HG03045 (cell line): ENCODE results near the gene LRCH1.

Experiments used
- ATAC-seq: cut with Tn5 transposase; IDR thresholded peaks from one replicate; pipeline ENCODE4 v1.9.1; 2021; ENCODE audit warnings: mild to moderate bottlenecking, moderate library complexity; ENCODE audit not compliant: unreplicated experiment

LRCH1 gene

DNA sequence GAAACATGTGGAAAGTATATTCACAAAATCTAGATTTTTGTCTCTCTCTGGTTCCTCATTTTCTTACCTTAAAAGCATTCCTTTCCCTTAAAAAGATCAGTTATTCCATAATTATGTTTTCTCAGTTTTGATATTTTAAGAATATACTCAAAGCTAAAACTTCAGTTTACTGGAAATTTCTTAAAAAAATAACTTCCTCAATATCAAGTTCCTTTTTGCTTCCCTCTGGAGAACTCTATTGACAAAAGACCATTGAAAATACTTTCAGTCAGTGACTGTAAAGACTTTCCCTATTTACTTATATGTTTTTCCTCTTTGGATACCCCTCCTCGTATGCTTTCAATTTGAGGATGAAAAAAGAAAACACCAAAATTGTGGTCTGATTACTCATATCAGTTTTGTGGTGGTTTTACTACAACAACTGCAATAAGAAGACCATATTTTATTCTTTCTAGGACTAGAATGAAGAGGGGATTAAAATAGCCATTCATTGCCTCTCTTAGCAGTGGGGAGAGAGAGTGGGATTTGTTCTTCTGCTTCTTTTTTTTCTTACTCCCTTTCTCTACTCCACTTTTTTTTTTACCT is 130.8 kb downstream of the LRCH1 start:
- no peak for ATAC-seq

- no peak for ATAC-seq
Measured at GRCh38 chr13:46684287-46685001, 131.5 kb downstream of the LRCH1 start.

GRCh38 chr13:46685006-46685730 is 132.2 kb downstream of the LRCH1 start:
- ATAC-seq: no peak

DNA sequence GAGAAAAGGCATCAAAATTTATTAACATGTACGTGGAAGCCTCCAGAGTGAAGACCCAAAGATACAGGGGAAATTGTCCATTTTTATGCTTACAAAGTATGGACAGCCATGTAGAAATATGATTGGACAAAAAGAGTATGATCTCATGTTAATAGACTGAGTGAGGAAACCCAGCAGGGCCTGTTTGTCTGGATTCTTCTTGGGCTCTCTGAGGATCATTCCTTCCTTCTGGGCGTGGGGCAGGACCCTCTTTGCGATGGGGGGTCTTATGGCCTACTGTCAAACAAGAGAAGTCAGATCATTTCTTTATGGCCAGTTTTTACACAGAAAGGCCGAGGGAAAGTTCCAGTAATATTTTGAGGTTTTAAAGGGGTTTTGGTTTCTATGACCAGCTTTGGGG is 133.2 kb downstream of the LRCH1 start:
- no peak for ATAC-seq

- ATAC-seq: no peak
Measured at GRCh38 chr13:46687810-46688209, 134.8 kb downstream of the LRCH1 start.

- ATAC-seq: no peak
Measured at GRCh38 chr13:46688306-46688705, 135.3 kb downstream of the LRCH1 start.

DNA sequence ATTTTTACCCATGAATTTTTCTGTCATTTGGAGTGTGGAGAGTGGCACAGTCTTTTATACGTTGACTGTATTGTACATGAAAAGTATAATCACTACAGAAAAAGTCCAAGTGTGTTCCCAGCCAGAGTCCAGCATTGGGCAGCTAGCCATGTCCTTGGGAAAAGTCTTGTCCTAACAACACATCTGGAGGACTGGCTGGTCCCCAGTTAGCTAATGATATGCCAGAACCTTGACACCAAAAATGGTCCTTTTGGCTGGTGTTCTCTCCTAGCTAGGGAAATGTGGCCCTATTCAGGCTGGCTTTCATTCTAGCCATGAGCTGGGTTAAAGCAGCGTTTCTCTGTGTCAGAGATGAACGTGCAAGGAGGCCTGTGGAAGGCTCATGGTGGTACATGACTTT is 145.0 kb downstream of the LRCH1 start:
- ATAC-seq: no peak

GRCh38 chr13:46698910-46699460 is 146.0 kb downstream of the LRCH1 start:
- ATAC-seq: no peak

- no peak for ATAC-seq
Measured at GRCh38 chr13:46712524-46712923, 159.6 kb downstream of the LRCH1 start.

DNA sequence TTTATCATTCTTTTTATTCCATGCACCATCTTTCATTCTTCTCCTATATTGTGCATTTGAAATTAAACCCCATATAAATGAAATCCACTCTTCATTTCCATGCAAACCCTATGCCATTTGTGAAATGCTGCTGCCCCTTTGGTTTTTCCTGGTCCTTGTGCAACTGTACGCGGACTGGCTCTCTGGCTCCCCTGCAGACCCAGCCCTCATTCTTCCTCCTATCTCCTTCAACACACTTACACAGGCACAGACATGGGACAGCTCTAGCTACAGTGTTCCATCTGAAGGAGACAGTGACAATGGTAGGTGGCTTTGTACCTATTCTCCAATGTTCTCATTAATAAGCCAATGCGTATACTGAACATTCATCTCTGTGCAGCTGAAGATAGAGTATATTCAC is 162.4 kb downstream of the LRCH1 start:
- ATAC-seq: no peak

DNA sequence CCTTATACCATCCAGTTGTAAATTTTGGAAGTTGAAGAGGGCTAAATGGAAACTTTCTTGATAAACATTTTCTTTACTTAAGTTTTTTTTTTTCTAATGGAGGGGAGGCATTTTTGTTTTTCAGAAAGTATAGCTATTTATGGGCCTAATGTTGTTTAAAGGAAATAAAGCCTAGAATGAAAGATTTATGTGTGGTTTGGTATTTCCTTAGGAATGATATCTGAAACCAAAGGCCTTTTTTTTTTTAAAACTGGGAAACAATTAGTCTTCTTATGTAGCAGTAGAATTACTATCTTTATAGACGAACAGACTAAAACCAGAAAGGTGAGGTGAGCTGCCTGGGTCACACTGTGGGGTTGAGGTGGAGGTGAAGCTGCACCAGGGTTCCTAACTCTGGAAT is 163.9 kb downstream of the LRCH1 start:
- no peak for ATAC-seq

- no peak for ATAC-seq
Measured at GRCh38 chr13:46717275-46717674, 164.3 kb downstream of the LRCH1 start.

- ATAC-seq: no peak
Measured at GRCh38 chr13:46717856-46718255, 164.9 kb downstream of the LRCH1 start.

GRCh38 chr13:46720189-46720588 is 167.2 kb downstream of the LRCH1 start:
- ATAC-seq: peak; percentile 83

GRCh38 chr13:46721054-46721453 is 168.1 kb downstream of the LRCH1 start:
- no peak for ATAC-seq

GRCh38 chr13:46726347-46726746 is 173.4 kb downstream of the LRCH1 start:
- no peak for ATAC-seq

DNA sequence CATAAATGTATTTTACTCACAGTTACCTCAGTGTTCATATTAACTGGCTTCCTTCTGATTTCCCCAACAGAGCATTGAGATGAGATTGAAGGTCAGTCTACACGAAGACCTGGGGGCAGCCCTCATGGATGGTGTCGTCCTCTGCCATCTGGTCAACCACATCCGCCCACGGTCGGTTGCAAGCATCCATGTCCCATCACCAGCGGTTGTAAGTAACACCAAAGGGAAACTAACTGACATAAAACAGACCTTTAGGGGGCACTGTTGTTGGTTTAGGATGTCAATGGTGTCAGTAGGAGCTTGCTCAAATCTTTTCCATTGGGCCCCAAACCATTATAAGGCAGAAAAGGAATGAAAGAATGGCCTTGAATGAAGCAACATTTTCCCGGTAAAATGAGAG is 175.8 kb downstream of the LRCH1 start:
- ATAC-seq: no peak

- no peak for ATAC-seq
Measured at GRCh38 chr13:46731535-46731934, 178.6 kb downstream of the LRCH1 start.

DNA sequence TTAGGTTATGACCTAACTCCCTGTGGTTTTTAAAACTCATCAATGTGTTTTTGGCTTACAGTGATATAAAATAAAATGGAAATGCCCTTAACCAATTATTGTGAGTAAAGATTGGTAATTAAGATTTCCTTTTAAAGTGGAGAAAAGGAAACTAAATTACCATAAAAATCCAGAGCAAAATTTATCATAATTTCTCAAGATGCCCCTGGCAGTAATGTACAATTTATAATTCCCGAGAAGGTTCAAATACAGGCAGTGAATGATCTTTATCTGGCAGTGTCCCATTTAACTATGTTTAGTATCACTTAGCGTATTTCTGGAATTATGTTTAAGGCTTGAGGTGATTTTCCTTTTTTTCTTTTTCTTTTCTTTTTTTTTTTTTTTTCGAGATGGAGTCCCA is 182.5 kb downstream of the LRCH1 start:
- ATAC-seq: no peak

DNA sequence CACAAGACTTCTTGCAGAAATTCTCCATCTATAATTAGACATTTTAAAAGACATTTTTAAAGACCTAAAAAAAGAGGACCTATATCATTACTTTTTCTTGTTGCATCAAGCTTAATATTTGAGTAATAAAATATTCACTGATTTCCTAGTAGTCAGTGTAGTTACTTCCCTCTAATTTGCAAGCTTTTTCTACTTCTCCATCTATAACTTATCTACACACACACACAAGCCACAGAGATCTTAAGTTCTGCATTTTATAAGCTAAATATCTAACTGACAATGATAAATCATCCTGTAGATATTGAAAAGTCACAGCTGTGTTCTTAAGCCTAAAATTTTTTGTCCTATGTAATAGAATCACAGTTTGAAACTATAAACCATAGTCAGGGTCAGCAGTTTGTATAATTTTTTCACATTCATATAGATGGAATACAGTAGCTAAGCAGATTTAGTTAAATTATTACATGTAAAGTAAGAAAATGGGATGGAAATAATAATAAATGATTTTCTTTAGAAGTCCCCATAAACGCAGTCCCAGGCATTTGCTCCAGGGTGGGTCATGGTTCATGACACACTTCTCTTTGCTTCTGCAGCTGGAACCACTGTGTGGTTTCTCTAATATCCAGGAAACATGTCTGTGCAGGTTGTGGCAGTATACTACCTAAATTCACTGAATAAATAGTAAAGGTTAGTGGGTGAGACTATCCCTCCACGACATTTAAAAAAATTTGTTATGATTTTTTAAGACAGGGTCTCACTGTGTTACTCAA is 183.8 kb downstream of the LRCH1 start:
- ATAC-seq: no peak

GRCh38 chr13:46738055-46738454 is 185.1 kb downstream of the LRCH1 start:
- ATAC-seq: no peak
